GM12878 (cell line): ENCODE data around the gene EEFSEC. TPM values are rescaled to one million over a fixed set of nuclear protein-coding genes. Genes with fewer than 3 reads are reported as not detected.

ENCODE experiments used
- ATAC-seq: fragments of 200-7000 bp; cut with Tn5 transposase; 3 replicates; pipeline ENCODE4 v1.9.1; 2020; ENCODE audit warnings: mild to moderate bottlenecking, moderate library complexity
- BruUV-seq: library from RNA; stranded (reverse); fragments of 400-500 nt; replicated peaks from 2 replicates; lab custom pipeline; 2021; lab: Mats Ljungman, UMichigan
- CTCF ChIA-PET: fragments of 300-600 bp; sonication (Branson Sonifier 250); formaldehyde crosslinking; extraction: SDS; loops from one replicate; lab custom pipeline; 2021; ENCODE audit warnings: inconsistent platforms; lab: Yijun Ruan, JAX
- POLR2A ChIA-PET: fragments of 350-600 bp; formaldehyde crosslinking; extraction: SDS; loops from one replicate; lab custom pipeline; 2021; ENCODE audit warnings: inconsistent platforms; lab: Charles Lee
- RAD21 ChIA-PET: fragments of 300-600 bp; sonication (Branson Sonifier 250); formaldehyde crosslinking; loops from one replicate; lab custom pipeline; 2023; ENCODE audit warnings: antibody characterized with exemption; ENCODE audit not compliant: unreplicated experiment; lab: Charles Lee
- SMC1A ChIA-PET: fragments of 300-600 bp; sonication (Branson Sonifier 250); formaldehyde crosslinking; loops from one replicate; lab custom pipeline; 2023; ENCODE audit not compliant: unreplicated experiment, uncharacterized antibody; lab: Charles Lee
- DNase-seq: peaks from one replicate; pipeline ENCODE4 v3.0.0-alpha.2; 2011; ENCODE audit warnings: low read depth, low spot score
- FAIRE-seq: peaks from 3 replicates; lab custom pipeline; 2011; peaks lifted over from hg19 to GRCh38; lab: Jason Lieb, UNC
- H2AFZ ChIP-seq: 2 replicates; pipeline ENCODE4 v1.6.0; 2011; ENCODE audit warnings: low read depth, low read length, control low read depth; ENCODE audit not compliant: control insufficient read depth
- H3K27ac ChIP-seq: 2 replicates; pipeline ENCODE4 v1.5.1; 2011; ENCODE audit warnings: control low read depth; ENCODE audit not compliant: control insufficient read depth, insufficient read depth
- H3K27me3 ChIP-seq, 2 experiments: replicated peaks in 1 of 2; 2 replicates each; pipeline versions ENCODE4 v1.6.0 to v1.6.1; 2011; ENCODE audit warnings: low read length in 1 of 2; ENCODE audit not compliant: control insufficient read depth in 2 of 2, insufficient read depth in 2 of 2
- H3K36me3 ChIP-seq, 2 experiments: 2 replicates each; pipeline ENCODE4 v1.5.1; 2011; ENCODE audit warnings: low read length in 1 of 2; ENCODE audit not compliant: control insufficient read depth in 2 of 2, insufficient read depth in 2 of 2
- H3K4me1 ChIP-seq: 2 replicates; pipeline ENCODE4 v1.6.1; 2011; ENCODE audit warnings: mild to moderate bottlenecking, low read length, moderate library complexity, mixed read lengths; ENCODE audit not compliant: control insufficient read depth, insufficient read depth
- H3K4me2 ChIP-seq: 2 replicates; pipeline ENCODE4 v1.6.0; 2011; ENCODE audit warnings: control low read depth; ENCODE audit not compliant: control insufficient read depth, insufficient read depth
- H3K4me3 ChIP-seq: fragments of 200-600 bp; sonication (generic); 2 replicates; pipeline ENCODE4 v1.5.1; 2016
- H3K79me2 ChIP-seq: 2 replicates; pipeline ENCODE4 v1.6.0; 2011; ENCODE audit warnings: low read length; ENCODE audit not compliant: control insufficient read depth, insufficient read depth
- H3K9ac ChIP-seq: 2 replicates; pipeline ENCODE4 v1.8.0; 2011; ENCODE audit warnings: low read length, control low read depth, mixed read lengths; ENCODE audit not compliant: control insufficient read depth, insufficient read depth
- H3K9me3 ChIP-seq: replicated peaks from 3 replicates; pipeline ENCODE4 v1.5.1; 2011; ENCODE audit warnings: mild to moderate bottlenecking, low read length; ENCODE audit not compliant: control insufficient read depth, insufficient read depth
- H4K20me1 ChIP-seq: 2 replicates; pipeline ENCODE4 v1.6.0; 2011; ENCODE audit not compliant: control insufficient read depth, insufficient read depth
- BHLHE40 ChIP-seq, 2 experiments: fragments of 450-650 bp in 1 of 2; IDR thresholded peaks; 2 replicates each; pipeline ENCODE4 v1.6.1; 2011 to 2017; ENCODE audit warnings: low read depth in 2 of 2, borderline replicate concordance in 1 of 2, improper control_type of control experiment in 1 of 2, low read length in 1 of 2, mild to moderate bottlenecking in 1 of 2
- FOXK2 ChIP-seq: fragments of 450-650 bp; IDR thresholded peaks from 2 replicates; pipeline ENCODE4 v1.6.1; 2017; ENCODE audit warnings: mild to moderate bottlenecking, moderate library complexity
- MYB ChIP-seq: fragments of 150-350 bp; IDR thresholded peaks from 2 replicates; pipeline ENCODE4 v1.6.1; 2014; ENCODE audit warnings: mild to moderate bottlenecking, low read depth, low read length, borderline replicate concordance
- MYC ChIP-seq: IDR thresholded peaks from 2 replicates; pipeline ENCODE4 v1.6.1; 2011; ENCODE audit warnings: mild to moderate bottlenecking, low read length, moderate library complexity, inconsistent platforms; ENCODE audit not compliant: insufficient read depth, insufficient replicate concordance, insufficient read length, severe bottlenecking
- POLR2A ChIP-seq: IDR thresholded peaks from 2 replicates; pipeline ENCODE4 v1.6.1; 2011; ENCODE audit warnings: low read depth, mild to moderate bottlenecking, low read length
- SIX5 ChIP-seq: IDR thresholded peaks from 2 replicates; pipeline ENCODE4 v1.6.1; 2011; ENCODE audit warnings: mild to moderate bottlenecking, low read depth, low read length, moderate library complexity; ENCODE audit not compliant: severe bottlenecking
- SMC3 ChIP-seq: IDR thresholded peaks from 2 replicates; pipeline ENCODE4 v1.6.1; 2011; ENCODE audit warnings: low read length, improper control_type of control experiment, borderline replicate concordance
- SREBF1 ChIP-seq: IDR thresholded peaks from 2 replicates; pipeline ENCODE4 v1.6.1; 2012; ENCODE audit warnings: mild to moderate bottlenecking, low read length
- YBX1 ChIP-seq: fragments of 450-650 bp; IDR thresholded peaks from 2 replicates; pipeline ENCODE4 v1.6.1; 2016; ENCODE audit warnings: antibody characterized with exemption
- ZNF687 ChIP-seq: fragments of 450-650 bp; IDR thresholded peaks from 2 replicates; pipeline ENCODE4 v1.6.1; 2017; ENCODE audit warnings: mild to moderate bottlenecking, moderate library complexity
- WGBS: methylation state at CpG from one replicate; pipeline ENCODE4 v1.1.6; 2016; ENCODE audit warnings: low lambda C conversion rate; ENCODE audit not compliant: insufficient replicate concordance, insufficient coverage; ENCODE audit errors: missing lambda C conversion rate; 5-methylcytosine and 5-hydroxymethylcytosine counted together
- in situ Hi-C: fragments of 300-500 bp; cut with MboI; formaldehyde crosslinking; loops from 9 replicates; pipeline ENCODE4 v1.14.3; 2018; ENCODE audit warnings: mixed read lengths
- intact Hi-C: fragments of 100-400 bp; cut with micrococcal nuclease; formaldehyde crosslinking; loops from one replicate; pipeline ENCODE4 v1.14.2; 2022; ENCODE audit not compliant: unreplicated experiment
- polyA plus RNA-seq, 11 experiments: library from polyadenylated mRNA; depleted of rRNA in 4 of 11; unstranded in 6 of 11; stranded (reverse) in 5 of 11; fragments of >200 nt; fragmentation: Nextera tagmentation in 4 of 11; fragmentation: Illumina TruSeq in 1 of 11; extraction: Ambion mirVana in 4 of 11; extraction: Trizol in 1 of 11; gene quantifications; 1 replicate in 1 of 11; 2 replicates in 10 of 11; pipeline versions ENCODE4 v1.2.1 to v1.2.3, GENCODE V29; 2011 to 2016; ENCODE audit warnings: inconsistent platforms in 2 of 11, missing spikeins in 2 of 11, low read depth in 1 of 11
- total RNA-seq, 4 experiments: library from RNA; depleted of rRNA in 3 of 4; stranded (reverse); fragments of >200 nt in 3 of 4; fragmentation: Illumina TruSeq in 1 of 4; extraction: Trizol in 1 of 4; gene quantifications; 2 replicates each; pipeline versions ENCODE4 v1.2.1 to v1.2.3, GENCODE V29; 2013 to 2021
- TF ChIP-seq, protein P1 (sequence below): IDR thresholded peaks from 2 replicates; pipeline ENCODE4 v1.6.1; 2011; ENCODE audit warnings: borderline replicate concordance, low read depth, mild to moderate bottlenecking, moderate library complexity, mixed read lengths, low read length; ENCODE audit not compliant: insufficient read depth; ENCODE audit errors: extremely low read length
- TF ChIP-seq, protein P2 (sequence below), 3 experiments: IDR thresholded peaks in 2 of 3; conservative IDR thresholded peaks in 1 of 3; 2 replicates each; pipeline ENCODE4 v1.5.1; 2011; ENCODE audit warnings: low read depth in 3 of 3, low read length in 3 of 3, mild to moderate bottlenecking in 3 of 3, control low read depth in 2 of 3, moderate library complexity in 2 of 3, inconsistent platforms in 1 of 3, mixed read lengths in 1 of 3; ENCODE audit not compliant: control insufficient read depth in 2 of 3, insufficient read depth in 1 of 3; ENCODE audit errors: extremely low read depth in 1 of 3

EEFSEC gene
- total and polyA plus RNA-seq, 10 of the 15 experiments (the other 5 are each of a cell fraction or from before 2014, with no cell fraction given), result 0.29 to 29.1 (median 16.1) TPM

- TF ChIP-seq, protein P1, sequence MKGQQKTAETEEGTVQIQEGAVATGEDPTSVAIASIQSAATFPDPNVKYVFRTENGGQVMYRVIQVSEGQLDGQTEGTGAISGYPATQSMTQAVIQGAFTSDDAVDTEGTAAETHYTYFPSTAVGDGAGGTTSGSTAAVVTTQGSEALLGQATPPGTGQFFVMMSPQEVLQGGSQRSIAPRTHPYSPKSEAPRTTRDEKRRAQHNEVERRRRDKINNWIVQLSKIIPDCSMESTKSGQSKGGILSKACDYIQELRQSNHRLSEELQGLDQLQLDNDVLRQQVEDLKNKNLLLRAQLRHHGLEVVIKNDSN, result no peak
- TF ChIP-seq SREBF1, result no peak
- no peak for TF ChIP-seq POLR2A
- no peak for TF ChIP-seq MYC
- TF ChIP-seq BHLHE40 (IDR thresholded peaks at IDR 0.05; ENCODE audit: borderline replicate concordance in 1 of 2, low read depth in 2 of 2, low read length in 1 of 2), result no peak
Measured at GRCh38 chr3:128436214-128436613, 282.9 kb downstream of the EEFSEC start (continued).

DNA sequence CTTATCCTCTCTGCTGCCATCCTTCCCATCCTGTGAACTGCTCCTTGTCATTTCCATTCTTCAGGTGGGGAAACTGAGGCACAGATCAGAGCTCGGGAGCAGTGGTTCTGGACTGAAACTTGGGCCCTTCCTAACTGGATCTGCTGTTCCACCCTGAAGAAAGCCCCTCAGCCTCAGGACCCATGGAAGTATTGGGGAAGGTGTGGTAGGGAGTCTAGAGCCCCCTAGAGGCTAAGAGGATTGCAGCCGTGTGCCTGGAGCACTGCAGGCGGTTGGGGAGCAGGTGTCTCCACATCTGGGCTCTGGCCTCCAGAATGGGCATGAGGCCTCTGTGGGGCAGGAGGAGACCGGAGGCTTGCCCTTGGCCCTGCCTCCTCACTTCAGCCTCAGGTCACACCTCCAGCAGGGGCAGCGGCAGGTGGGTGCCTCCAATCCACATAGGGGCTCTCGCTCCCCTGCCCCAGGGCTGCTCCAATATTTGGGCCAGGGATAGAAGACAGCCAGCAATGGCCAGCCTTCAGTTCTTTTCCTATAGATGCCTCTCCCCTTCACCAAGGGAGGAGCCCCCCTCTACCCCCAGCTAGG lies 285.3 kb downstream of the EEFSEC start:
- H3K4me2 ChIP-seq, result no peak overlapping the region
- H3K79me2 ChIP-seq, result no peaks in the 10 kb centered on the region
- WGBS, result 27% methylated on average over 6 of the region's 6 CpGs
- no peak overlapping the region for H3K27ac ChIP-seq
- intact Hi-C loops, result no loop called here
- RAD21 ChIA-PET, result interaction anchor here (0.8 to 1.0 kb wide), 2 partner anchors 131 to 343 kb away, joined by 3 read pairs; no protein-coding TSS in a partner anchor
- in situ Hi-C loops, result no loop called here
- peaks cover 7 to 13% of the 10 kb centered on the region in 2 experiments for H3K27me3 ChIP-seq
- H3K4me1 ChIP-seq, result no peaks in the 10 kb centered on the region
- SMC1A ChIA-PET, result interaction anchor here (0.7 kb wide), 1 partner anchor 11 kb away, joined by 3 read pairs; no protein-coding TSS in a partner anchor
- FAIRE-seq (no peak), DNase-seq (no peak), ATAC-seq (peak; percentile 74)
- H3K4me3 ChIP-seq, result no peak overlapping the region
- no peak overlapping the region for H3K9ac ChIP-seq
- POLR2A ChIA-PET, result no interaction called here
- H3K36me3 ChIP-seq, result no peaks in the 10 kb centered on the region
- TF ChIP-seq MYB, result no peak
- no peak for TF ChIP-seq SIX5
- TF ChIP-seq, protein P2, sequence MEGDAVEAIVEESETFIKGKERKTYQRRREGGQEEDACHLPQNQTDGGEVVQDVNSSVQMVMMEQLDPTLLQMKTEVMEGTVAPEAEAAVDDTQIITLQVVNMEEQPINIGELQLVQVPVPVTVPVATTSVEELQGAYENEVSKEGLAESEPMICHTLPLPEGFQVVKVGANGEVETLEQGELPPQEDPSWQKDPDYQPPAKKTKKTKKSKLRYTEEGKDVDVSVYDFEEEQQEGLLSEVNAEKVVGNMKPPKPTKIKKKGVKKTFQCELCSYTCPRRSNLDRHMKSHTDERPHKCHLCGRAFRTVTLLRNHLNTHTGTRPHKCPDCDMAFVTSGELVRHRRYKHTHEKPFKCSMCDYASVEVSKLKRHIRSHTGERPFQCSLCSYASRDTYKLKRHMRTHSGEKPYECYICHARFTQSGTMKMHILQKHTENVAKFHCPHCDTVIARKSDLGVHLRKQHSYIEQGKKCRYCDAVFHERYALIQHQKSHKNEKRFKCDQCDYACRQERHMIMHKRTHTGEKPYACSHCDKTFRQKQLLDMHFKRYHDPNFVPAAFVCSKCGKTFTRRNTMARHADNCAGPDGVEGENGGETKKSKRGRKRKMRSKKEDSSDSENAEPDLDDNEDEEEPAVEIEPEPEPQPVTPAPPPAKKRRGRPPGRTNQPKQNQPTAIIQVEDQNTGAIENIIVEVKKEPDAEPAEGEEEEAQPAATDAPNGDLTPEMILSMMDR (IDR thresholded peaks at IDR 0.05 in 2 of 3, conservative IDR thresholded peaks at IDR 0.05 in 1 of 3; ENCODE audit: control insufficient read depth in 2 of 3, extremely low read depth in 1 of 3, insufficient read depth in 1 of 3, low read depth in 3 of 3, low read length in 3 of 3), result peak; percentile 35 to 70 (median 67)
- no peak for TF ChIP-seq YBX1
- no peak for TF ChIP-seq FOXK2
- no peak for TF ChIP-seq ZNF687
- peak; percentile 10; the same call in 1 of the 2 replicates for TF ChIP-seq SMC3
- BruUV-seq, result no TSS peak
- H3K9me3 ChIP-seq, result no peaks in the 10 kb centered on the region
- H2AFZ ChIP-seq, result no peak overlapping the region
- CTCF ChIA-PET, result interaction anchor here (0.6 to 1.6 kb wide), 6 partner anchors 61 to 344 kb away, joined by 3 to 5 read pairs (median 4); no protein-coding TSS in a partner anchor
- H4K20me1 ChIP-seq, result no peaks in the 10 kb centered on the region; the same call in 1 of the 2 replicates
